Heart right ventricle (tissue), 16 donors: ENCODE data around the gene VEGFA. TPM values are rescaled to one million over a fixed set of nuclear protein-coding genes. Genes with fewer than 3 reads are reported as not detected.
A peak's percentile ranks its signal among the peaks of the same experiment; 100 is the strongest.

Experiments
- ATAC-seq, 8 donors: fragments of 200-7000 bp; cut with Tn5 transposase; one replicate each; pipeline ENCODE4 v1.9.1; 2020; ENCODE audit warnings: mild to moderate bottlenecking in 8 of 8, moderate library complexity in 8 of 8, moderate number of reproducible peaks in 1 of 8
- DNase-seq, 2 donors: peaks; one replicate each; pipeline ENCODE4 v3.0.0-alpha.2; 2020
- H3K27ac ChIP-seq, 10 donors: fragments of 200-600 bp; sonication (generic) in 2 of 10; one replicate each; pipeline versions ENCODE4 v1.5.0 to v1.8.0; 2020 to 2022; ENCODE audit warnings: mild to moderate bottlenecking in 3 of 10
- H3K27me3 ChIP-seq, 7 donors: fragments of 200-600 bp; one replicate each; pipeline ENCODE4 v1.8.0; 2021 to 2022; ENCODE audit warnings: mild to moderate bottlenecking in 2 of 7
- H3K36me3 ChIP-seq, 9 donors: fragments of 200-600 bp; sonication (generic) in 1 of 9; one replicate each; pipeline versions ENCODE4 v1.5.0 to v1.8.0; 2020 to 2022; ENCODE audit warnings: mild to moderate bottlenecking in 2 of 9
- H3K4me1 ChIP-seq, 9 donors: fragments of 200-600 bp; sonication (generic) in 1 of 9; one replicate each; pipeline versions ENCODE4 v1.5.0 to v1.8.0; 2020 to 2022; ENCODE audit warnings: mild to moderate bottlenecking in 4 of 9
- H3K4me3 ChIP-seq, 10 donors: fragments of 200-600 bp; sonication (generic) in 2 of 10; one replicate each; pipeline versions ENCODE4 v1.5.0 to v1.8.0; 2020 to 2022; ENCODE audit warnings: mild to moderate bottlenecking in 7 of 10, moderate library complexity in 2 of 10
- H3K9me3 ChIP-seq, 11 donors: fragments of 200-600 bp in 10 of 11; sonication (generic) in 2 of 11; one replicate each; pipeline versions ENCODE4 v1.5.0 to v1.8.0; 2013 to 2022; ENCODE audit warnings: mild to moderate bottlenecking in 2 of 11, control low read depth in 1 of 11, moderate library complexity in 1 of 11
- CTCF ChIP-seq, 9 donors: fragments of 200-600 bp; sonication (generic) in 2 of 9; IDR thresholded peaks; one replicate each; pipeline versions ENCODE4 v1.5.0 to v1.8.0; 2021 to 2022; ENCODE audit warnings: antibody characterized with exemption in 9 of 9, mild to moderate bottlenecking in 5 of 9, moderate library complexity in 1 of 9
- WGBS, 2 donors: extraction: QIAGEN DNeasy Blood & Tissue Kit; methylation state at CpG; one replicate each; pipeline ENCODE4 v1.1.7; 2013; ENCODE audit warnings: inconsistent platforms in 1 of 2; 5-methylcytosine and 5-hydroxymethylcytosine counted together
- intact Hi-C, 10 donors: fragments of 100-400 bp; cut with DNase I; formaldehyde crosslinking; loops; one replicate each; pipeline versions ENCODE4 v1.11.1 to v1.14.2; 2022
- polyA plus RNA-seq, 2 donors: library from polyadenylated mRNA; stranded (reverse); fragments of 200-250 nt; gene quantifications; one replicate each; pipeline ENCODE4 v1.2.3, GENCODE V29; 2013
- total RNA-seq, 10 donors: library from RNA; stranded (reverse); fragmentation: NEBNext Ultra II Directional in 3 of 10; extraction: Animal tissue kit (Norgen Biotek cat#: 25700) in 3 of 10; gene quantifications; one replicate each; pipeline versions ENCODE4 v1.2.1 to v1.2.4, GENCODE V29; 2021 to 2023
- donor health status: Arrhythmogenic right ventricular cardiomyopathy.
- donor health status: ischemic (EF 13 %, LVEDD 7.1; RV severe dilation, severe dysfunction).
- donor health status: healthy with polysubstance abuse.
- donor health status: DM: no; HTN: yes; CAD: no.
- donor health status: DM: no; HTN: no; CAD: no.
- donor health status: ischemic (EF 25% LVEDD 6.9; RV normal size, moderate dysfunction).
- donor health status: ischemic (EF 25% LVEDD 5.7; RV mildly dilated, moderate dysfunction).
- donor health status: healthy.
- donor health status: DM: yes; HTN: yes; CAD: no.
- donor health status: Ischemic cardiomyopathy.
- donor health status: ischemic (EF 35%, LVEDD 5.7; RV mildly dilated, moderate dysfunction).
- donor health status: nonischemic (EF 11% LVEDD 7.7; RV severe dilation, severe dysfunction).
- donor health status: DM: yes; HTN: yes; CAD: no.
- donor health status: PGD.
- donor health status: ischemic (EF 29% LVEDD 5.4; RV normal size, mild dysfunction).
- donor health status: nonischemic (EF 23%, LVEDD 6.1; RV moderate dilation, normal function).

VEGFA gene
- total and polyA plus RNA-seq, 12 donors = 133 to 456 (median 216) TPM

GRCh38 chr6:43725643-43726580 lies 44.1 kb upstream of the VEGFA start:
- Histone ChIP-seq H3K4me3 (no peak overlapping the region), H3K36me3 (no peaks in the 10 kb centered on the region), H3K9me3 (peaks cover 0 to 16% (median 7%) of the 10 kb centered on the region in 11 donors), H3K27ac (peak overlapping the region in 1 of 10 donors; percentile 26), H3K4me1 (peaks cover 0 to 26% (median 0%) of the 10 kb centered on the region in 9 donors), H3K27me3 (no peaks in the 10 kb centered on the region)
- intact Hi-C loops = loop anchor here in 1 of 10 donors (2.0 kb wide), 1 partner anchor 353 kb away; no protein-coding TSS in a partner anchor
- 90 to 91% methylated on average over 7 of the region's 7 CpGs for WGBS, 2 donors
- no peak for TF ChIP-seq CTCF (IDR thresholded peaks at IDR 0.05)
- ATAC-seq = no peak
- no peak for DNase-seq

- H3K36me3 ChIP-seq = no peaks in the 10 kb centered on the region
- no peak for ATAC-seq
- no peak overlapping the region for H3K4me3 ChIP-seq
- H3K9me3 ChIP-seq = peaks cover 0 to 29% (median 15%) of the 10 kb centered on the region in 11 donors
- H3K27me3 ChIP-seq = no peaks in the 10 kb centered on the region
- WGBS, 2 donors = 67 to 90% methylated on average over 3 of the region's 3 CpGs
- DNase-seq = no peak
- no peak overlapping the region for H3K27ac ChIP-seq
- TF ChIP-seq CTCF (IDR thresholded peaks at IDR 0.05) = no peak
- H3K4me1 ChIP-seq = peaks cover 0 to 26% (median 0%) of the 10 kb centered on the region in 9 donors
- intact Hi-C loops = no loop called here
These were observed 42.4 kb upstream of the VEGFA start for GRCh38 chr6:43727634-43728033.

GRCh38 chr6:43728586-43728985 lies 41.4 kb upstream of the VEGFA start:
- Histone ChIP-seq H3K36me3 (no peaks in the 10 kb centered on the region), H3K4me3 (no peak overlapping the region), H3K9me3 (peaks cover 0 to 29% (median 15%) of the 10 kb centered on the region in 11 donors), H3K27ac (no peak overlapping the region), H3K27me3 (no peaks in the 10 kb centered on the region), H3K4me1 (peaks cover 0 to 22% (median 0%) of the 10 kb centered on the region in 9 donors)
- DNase-seq (no peak), ATAC-seq (no peak)
- no peak for TF ChIP-seq CTCF (IDR thresholded peaks at IDR 0.05)
- intact Hi-C loops = no loop called here
- WGBS, 2 donors = 79 to 88% methylated on average over 2 of the region's 2 CpGs

- DNase-seq (peak in 1 of 2 donors; percentile 0), ATAC-seq (no peak)
- Histone ChIP-seq H3K9me3 (peaks cover 0 to 29% (median 15%) of the 10 kb centered on the region in 11 donors), H3K4me3 (no peak overlapping the region), H3K27me3 (no peaks in the 10 kb centered on the region), H3K4me1 (peaks cover 0 to 22% (median 0%) of the 10 kb centered on the region in 9 donors), H3K27ac (no peak overlapping the region), H3K36me3 (no peaks in the 10 kb centered on the region)
- no peak for TF ChIP-seq CTCF (IDR thresholded peaks at IDR 0.05)
- intact Hi-C loops = no loop called here
- WGBS, 2 donors = 92% methylated on average over 6 of the region's 6 CpGs
These were observed 40.5 kb upstream of the VEGFA start for GRCh38 chr6:43729537-43729936.
